HepG2 (cell line): ENCODE measurements around the gene AGPAT3. TPM values are rescaled to one million over a fixed set of nuclear protein-coding genes. Genes with fewer than 3 reads are reported as not detected.

Experiments
- ATAC-seq: fragments of 200-7000 bp; cut with Tn5 transposase; 3 replicates; pipeline ENCODE4 v1.9.1; 2020; ENCODE audit warnings: mild to moderate bottlenecking, moderate library complexity
- BruUV-seq: library from RNA; stranded (reverse); fragments of 400-500 nt; replicated peaks from 2 replicates; lab custom pipeline; 2021; lab: Mats Ljungman, UMichigan
- CTCF ChIA-PET: fragments of 300-600 bp; formaldehyde crosslinking; extraction: SDS; loops from one replicate; lab custom pipeline; 2021; ENCODE audit warnings: low total read pairs, inconsistent platforms, low intra/inter-chr PET ratio; lab: Yijun Ruan, JAX
- POLR2A ChIA-PET: fragments of 350-600 bp; sonication (Branson Sonifier 250); formaldehyde crosslinking; loops from one replicate; lab custom pipeline; 2020; ENCODE audit warnings: antibody characterized with exemption, inconsistent platforms; lab: Yijun Ruan, JAX
- DNase-seq: peaks from one replicate; pipeline ENCODE4 v3.0.0-alpha.2; 2015; ENCODE audit warnings: low spot score
- FAIRE-seq: peaks from 3 replicates; lab custom pipeline; 2011; peaks lifted over from hg19 to GRCh38; lab: Jason Lieb, UNC
- H2AFZ ChIP-seq: one replicate; pipeline ENCODE4 v1.6.1; 2011; ENCODE audit warnings: low read length, inconsistent platforms
- H3K27ac ChIP-seq: fragments of 300-600 bp; 3 replicates; pipeline ENCODE4 v1.8.0; 2011; ENCODE audit warnings: mixed run types, mild to moderate bottlenecking, mixed read lengths, low read length, inconsistent platforms; ENCODE audit not compliant: insufficient read depth; ENCODE audit errors: extremely low read length
- H3K27me3 ChIP-seq, 2 experiments: fragments of 200-600 bp in 1 of 2; 2 replicates in 1 of 2; 3 replicates in 1 of 2; pipeline versions ENCODE4 v1.6.0 to v1.8.0; 2011; ENCODE audit warnings: low read length in 2 of 2, mild to moderate bottlenecking in 2 of 2, moderate library complexity in 2 of 2, inconsistent platforms in 1 of 2; ENCODE audit not compliant: insufficient read depth in 2 of 2, control insufficient read depth in 1 of 2
- H3K36me3 ChIP-seq, 2 experiments: fragments of 200-600 bp in 1 of 2; replicated peaks in 1 of 2; 2 replicates in 1 of 2; 3 replicates in 1 of 2; pipeline versions ENCODE4 v1.5.1 to v1.8.0; 2011; ENCODE audit warnings: low read length in 2 of 2, inconsistent platforms in 1 of 2; ENCODE audit not compliant: insufficient read depth in 2 of 2, control insufficient read depth in 1 of 2
- H3K4me1 ChIP-seq: 2 replicates; pipeline ENCODE4 v1.5.1; 2012; ENCODE audit warnings: low read length, inconsistent platforms; ENCODE audit not compliant: insufficient read depth
- H3K4me2 ChIP-seq: 2 replicates; pipeline ENCODE4 v1.6.0; 2011; ENCODE audit warnings: low read depth, low read length, inconsistent platforms
- H3K4me3 ChIP-seq, 3 experiments: fragments of 200-600 bp in 1 of 3; sonication (generic), shearing (Covaris generic) in 1 of 3; replicated peaks in 1 of 3; 2 replicates each; pipeline ENCODE4 v1.5.1; 2011 to 2016; ENCODE audit warnings: low read length in 3 of 3, inconsistent platforms in 2 of 3, low read depth in 2 of 3, mild to moderate bottlenecking in 2 of 3, control low read depth in 1 of 3, mixed read lengths in 1 of 3; ENCODE audit not compliant: insufficient read depth in 1 of 3
- H3K79me2 ChIP-seq: one replicate; pipeline ENCODE4 v1.6.1; 2011; ENCODE audit warnings: low read length, inconsistent platforms; ENCODE audit not compliant: insufficient read depth
- H3K9ac ChIP-seq: 2 replicates; pipeline ENCODE4 v1.6.0; 2011; ENCODE audit warnings: mild to moderate bottlenecking, low read depth, low read length, inconsistent platforms; ENCODE audit not compliant: insufficient read depth
- H3K9me3 ChIP-seq: 2 replicates; pipeline ENCODE4 v1.5.1; 2012; ENCODE audit warnings: mild to moderate bottlenecking, low read length
- H4K20me1 ChIP-seq: 2 replicates; pipeline ENCODE4 v1.6.0; 2011; ENCODE audit warnings: inconsistent platforms, mild to moderate bottlenecking, low read length, moderate library complexity; ENCODE audit not compliant: insufficient read depth
- BORCS8-MEF2B ChIP-seq: sonication (generic); formaldehyde crosslinking; IDR thresholded peaks from 2 replicates; pipeline ENCODE4 v1.8.0; 2022; ENCODE audit warnings: mild to moderate bottlenecking, missing genetic modification reagents
- CEBPB ChIP-seq: IDR thresholded peaks from 2 replicates; pipeline ENCODE4 v1.6.1; 2011; ENCODE audit warnings: low read depth, low read length, improper control_type of control experiment, borderline replicate concordance
- CENPX ChIP-seq: sonication (generic); formaldehyde crosslinking; IDR thresholded peaks from 2 replicates; pipeline ENCODE4 v1.9.0; 2021; ENCODE audit warnings: mild to moderate bottlenecking, missing genetic modification reagents, moderate library complexity
- MAFK ChIP-seq, 2 experiments: IDR thresholded peaks in 1 of 2; conservative IDR thresholded peaks in 1 of 2; 2 replicates each; pipeline ENCODE4 v1.6.1; 2011; ENCODE audit warnings: improper control_type of control experiment in 2 of 2, low read length in 2 of 2
- NKX3-1 ChIP-seq: sonication (generic); formaldehyde crosslinking; IDR thresholded peaks from 2 replicates; pipeline ENCODE4 v1.5.0; 2020; ENCODE audit warnings: missing genetic modification reagents
- PAX8 ChIP-seq: sonication (generic); formaldehyde crosslinking; IDR thresholded peaks from 2 replicates; pipeline ENCODE4 v1.8.0; 2022; ENCODE audit warnings: mild to moderate bottlenecking, missing genetic modification reagents, borderline replicate concordance
- SALL2 ChIP-seq: sonication (generic); formaldehyde crosslinking; IDR thresholded peaks from 2 replicates; pipeline ENCODE4 v1.8.1; 2023; ENCODE audit warnings: mild to moderate bottlenecking, missing genetic modification reagents, inconsistent platforms
- TCF7L2 ChIP-seq: IDR thresholded peaks from 2 replicates; pipeline ENCODE4 v1.6.1; 2011; ENCODE audit warnings: mild to moderate bottlenecking, low read depth, low read length, moderate library complexity
- U2AF2 ChIP-seq: fragments of 200-400 bp; formaldehyde crosslinking; IDR thresholded peaks from 2 replicates; pipeline ENCODE4 v1.6.1; 2017; ENCODE audit warnings: low read depth, mild to moderate bottlenecking, low read length
- ZNF484 ChIP-seq: sonication (generic); formaldehyde crosslinking; IDR thresholded peaks from 2 replicates; pipeline ENCODE4 v1.5.1; 2020; ENCODE audit warnings: mild to moderate bottlenecking, low read depth, missing genetic modification reagents, borderline replicate concordance
- WGBS: methylation state at CpG from one replicate; pipeline ENCODE4 v1.1.6; 2017; ENCODE audit warnings: low lambda C conversion rate; 5-methylcytosine and 5-hydroxymethylcytosine counted together
- in situ Hi-C: cut with HindIII; loops from 2 replicates; pipeline ENCODE4 v1.10.0; 2017; ENCODE audit warnings: low pct_unique_long_range_greater_than_20kb; ENCODE audit not compliant: extremely low pct_ligation_motif_present
- intact Hi-C: fragments of 100-400 bp; cut with micrococcal nuclease; formaldehyde crosslinking; loops from one replicate; pipeline ENCODE4 v1.10.0; 2022; ENCODE audit not compliant: unreplicated experiment
- polyA plus RNA-seq, 8 experiments: library from polyadenylated mRNA; depleted of rRNA in 3 of 8; stranded (reverse) in 7 of 8; unstranded in 1 of 8; fragments of >200 nt; fragmentation: Illumina TruSeq in 4 of 8; extraction: Trizol in 4 of 8; gene quantifications; 2 replicates each; pipeline versions ENCODE4 v1.2.1 to v1.2.3, GENCODE V29; 2011 to 2016; ENCODE audit warnings: low read depth in 4 of 8, missing spikeins in 1 of 8, mixed read lengths in 1 of 8; ENCODE audit not compliant: insufficient read depth in 1 of 8
- total RNA-seq, 5 experiments: library from RNA; depleted of rRNA; stranded (reverse); fragments of >200 nt; fragmentation: Illumina TruSeq; extraction: Trizol; gene quantifications; 2 replicates each; pipeline ENCODE4 v1.2.3, GENCODE V29; 2016; ENCODE audit warnings: low read depth in 1 of 5
- TF ChIP-seq, protein P1 (sequence below): sonication (generic); formaldehyde crosslinking; IDR thresholded peaks from 2 replicates; pipeline ENCODE4 v1.8.1; 2022; ENCODE audit warnings: low read depth, mild to moderate bottlenecking, missing genetic modification reagents
- TF ChIP-seq, protein P2 (sequence below): sonication (generic); formaldehyde crosslinking; IDR thresholded peaks from 2 replicates; pipeline ENCODE4 v1.4.0; 2020; ENCODE audit warnings: missing genetic modification reagents, borderline replicate concordance
- TF ChIP-seq, protein P3 (sequence below): sonication (generic); formaldehyde crosslinking; IDR thresholded peaks from 2 replicates; pipeline ENCODE4 v1.9.0; 2021; ENCODE audit warnings: missing genetic modification reagents, mild to moderate bottlenecking, borderline replicate concordance

Gene AGPAT3
- total and polyA plus RNA-seq, 2 of the 13 experiments (the other 11 are each of a cell fraction or from before 2014, with no cell fraction given), result 32.2 to 54.4 TPM

DNA sequence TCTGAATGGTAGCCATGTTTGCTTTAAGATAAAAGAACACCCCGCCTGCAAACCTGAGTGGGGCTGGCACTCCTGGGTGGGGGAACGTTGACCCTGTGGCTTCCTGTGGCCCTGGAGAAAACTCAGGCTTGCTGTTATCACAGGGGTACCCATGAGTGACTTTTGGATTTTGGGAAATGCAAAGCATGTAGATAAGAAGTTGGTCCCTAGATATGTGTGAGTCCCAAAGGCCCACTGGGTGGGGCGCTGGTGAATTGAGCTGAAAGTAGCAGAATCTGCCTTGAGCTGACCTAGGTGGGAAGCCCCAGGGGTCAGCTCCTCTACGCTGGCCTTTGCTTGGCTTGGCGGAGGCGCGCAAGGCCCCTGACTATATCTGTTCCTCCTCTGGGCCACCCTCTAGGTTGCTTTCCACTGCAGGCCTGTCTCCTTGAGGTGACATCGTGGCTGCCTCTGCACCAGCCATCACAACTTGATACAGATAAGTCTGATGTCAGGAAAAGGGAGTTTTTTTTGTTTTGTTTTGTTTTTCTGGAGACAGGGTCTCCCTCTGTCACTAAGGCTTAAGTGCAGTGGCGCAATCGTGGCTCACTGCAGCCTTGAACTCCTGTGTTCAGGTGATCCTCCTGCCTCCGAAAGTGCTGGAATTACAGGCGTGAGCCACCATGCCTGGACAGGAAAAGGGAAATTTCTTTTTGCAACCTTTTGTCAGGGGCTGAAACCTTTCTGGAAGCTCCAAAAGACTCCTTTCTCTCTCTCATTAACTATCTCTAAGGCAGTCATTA lies 72.2 kb downstream of the AGPAT3 start (continued):
- TF ChIP-seq, protein P1, sequence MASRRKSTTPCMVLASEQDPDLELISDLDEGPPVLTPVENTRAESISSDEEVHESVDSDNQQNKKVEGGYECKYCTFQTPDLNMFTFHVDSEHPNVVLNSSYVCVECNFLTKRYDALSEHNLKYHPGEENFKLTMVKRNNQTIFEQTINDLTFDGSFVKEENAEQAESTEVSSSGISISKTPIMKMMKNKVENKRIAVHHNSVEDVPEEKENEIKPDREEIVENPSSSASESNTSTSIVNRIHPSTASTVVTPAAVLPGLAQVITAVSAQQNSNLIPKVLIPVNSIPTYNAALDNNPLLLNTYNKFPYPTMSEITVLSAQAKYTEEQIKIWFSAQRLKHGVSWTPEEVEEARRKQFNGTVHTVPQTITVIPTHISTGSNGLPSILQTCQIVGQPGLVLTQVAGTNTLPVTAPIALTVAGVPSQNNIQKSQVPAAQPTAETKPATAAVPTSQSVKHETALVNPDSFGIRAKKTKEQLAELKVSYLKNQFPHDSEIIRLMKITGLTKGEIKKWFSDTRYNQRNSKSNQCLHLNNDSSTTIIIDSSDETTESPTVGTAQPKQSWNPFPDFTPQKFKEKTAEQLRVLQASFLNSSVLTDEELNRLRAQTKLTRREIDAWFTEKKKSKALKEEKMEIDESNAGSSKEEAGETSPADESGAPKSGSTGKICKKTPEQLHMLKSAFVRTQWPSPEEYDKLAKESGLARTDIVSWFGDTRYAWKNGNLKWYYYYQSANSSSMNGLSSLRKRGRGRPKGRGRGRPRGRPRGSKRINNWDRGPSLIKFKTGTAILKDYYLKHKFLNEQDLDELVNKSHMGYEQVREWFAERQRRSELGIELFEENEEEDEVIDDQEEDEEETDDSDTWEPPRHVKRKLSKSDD (CRISPR knock-in tag), result 0 out of 2 replicates have a peak, but pooled peaks have one; percentile 15
- TF ChIP-seq CEBPB, result peak; percentile 76; the same call in 1 of the 2 replicates

DNA sequence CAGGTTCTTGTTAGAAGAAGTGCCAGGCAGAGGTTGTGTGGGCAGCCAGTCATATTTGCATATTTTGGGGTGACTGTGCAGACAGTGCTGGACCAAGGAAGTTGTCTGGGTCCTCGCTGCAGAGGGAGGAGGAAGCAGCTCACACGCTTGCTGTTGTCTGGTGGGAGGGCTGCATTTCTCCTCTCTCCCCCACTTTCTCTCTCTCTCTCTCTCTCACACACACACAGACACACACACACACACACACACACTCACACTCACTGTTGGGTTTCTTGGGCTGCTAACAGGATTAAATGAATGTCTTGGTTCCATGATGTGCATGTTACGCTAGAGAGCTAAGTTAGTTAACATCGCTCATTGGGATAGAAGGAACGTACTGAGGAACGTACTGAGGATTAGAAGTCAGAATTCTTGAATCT lies 72.9 kb downstream of the AGPAT3 start:
- Histone ChIP-seq H2AFZ (no peak overlapping the region), H3K27me3 (no peaks in the 10 kb centered on the region), H3K36me3 (peaks cover 0 to 12% of the 10 kb centered on the region in 2 experiments; a peak in 3 of 5 replicates), H3K9me3 (no peaks in the 10 kb centered on the region), H3K9ac (no peak overlapping the region), H3K4me1 (peaks cover 54% of the 10 kb centered on the region), H4K20me1 (peaks cover 17% of the 10 kb centered on the region; the same call in 1 of the 2 replicates), H3K27ac (peak overlapping the region; percentile 75), H3K4me3 (no peak overlapping the region; a peak in 1 of 6 replicates), H3K79me2 (peaks cover 14% of the 10 kb centered on the region), H3K4me2 (no peak overlapping the region)
- ATAC-seq (no peak), DNase-seq (no peak), FAIRE-seq (no peak)
- in situ Hi-C loops, result loop anchor here (5.0 kb wide), 1 partner anchor 126 kb away; no protein-coding TSS in a partner anchor
- 96% methylated on average over 6 of the region's 6 CpGs for WGBS
- ChIA-PET POLR2A (interaction anchor here (0.7 kb wide), 1 partner anchor 333 kb away, joined by 3 read pairs; no protein-coding TSS in a partner anchor), CTCF (interaction anchor here (1.2 to 2.3 kb wide), 2 partner anchors 38 to 127 kb away, joined by 5 to 10 read pairs; no protein-coding TSS in a partner anchor)
- BruUV-seq, result no TSS peak
- intact Hi-C loops, result loop anchor here (2.0 kb wide), 2 partner anchors 111 to 127 kb away; no protein-coding TSS in a partner anchor
- TF ChIP-seq, protein P2, sequence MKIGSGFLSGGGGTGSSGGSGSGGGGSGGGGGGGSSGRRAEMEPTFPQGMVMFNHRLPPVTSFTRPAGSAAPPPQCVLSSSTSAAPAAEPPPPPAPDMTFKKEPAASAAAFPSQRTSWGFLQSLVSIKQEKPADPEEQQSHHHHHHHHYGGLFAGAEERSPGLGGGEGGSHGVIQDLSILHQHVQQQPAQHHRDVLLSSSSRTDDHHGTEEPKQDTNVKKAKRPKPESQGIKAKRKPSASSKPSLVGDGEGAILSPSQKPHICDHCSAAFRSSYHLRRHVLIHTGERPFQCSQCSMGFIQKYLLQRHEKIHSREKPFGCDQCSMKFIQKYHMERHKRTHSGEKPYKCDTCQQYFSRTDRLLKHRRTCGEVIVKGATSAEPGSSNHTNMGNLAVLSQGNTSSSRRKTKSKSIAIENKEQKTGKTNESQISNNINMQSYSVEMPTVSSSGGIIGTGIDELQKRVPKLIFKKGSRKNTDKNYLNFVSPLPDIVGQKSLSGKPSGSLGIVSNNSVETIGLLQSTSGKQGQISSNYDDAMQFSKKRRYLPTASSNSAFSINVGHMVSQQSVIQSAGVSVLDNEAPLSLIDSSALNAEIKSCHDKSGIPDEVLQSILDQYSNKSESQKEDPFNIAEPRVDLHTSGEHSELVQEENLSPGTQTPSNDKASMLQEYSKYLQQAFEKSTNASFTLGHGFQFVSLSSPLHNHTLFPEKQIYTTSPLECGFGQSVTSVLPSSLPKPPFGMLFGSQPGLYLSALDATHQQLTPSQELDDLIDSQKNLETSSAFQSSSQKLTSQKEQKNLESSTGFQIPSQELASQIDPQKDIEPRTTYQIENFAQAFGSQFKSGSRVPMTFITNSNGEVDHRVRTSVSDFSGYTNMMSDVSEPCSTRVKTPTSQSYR (CRISPR knock-in tag), result no peak
- TF ChIP-seq PAX8 (CRISPR knock-in tag), result no peak
- TF ChIP-seq, protein P3, sequence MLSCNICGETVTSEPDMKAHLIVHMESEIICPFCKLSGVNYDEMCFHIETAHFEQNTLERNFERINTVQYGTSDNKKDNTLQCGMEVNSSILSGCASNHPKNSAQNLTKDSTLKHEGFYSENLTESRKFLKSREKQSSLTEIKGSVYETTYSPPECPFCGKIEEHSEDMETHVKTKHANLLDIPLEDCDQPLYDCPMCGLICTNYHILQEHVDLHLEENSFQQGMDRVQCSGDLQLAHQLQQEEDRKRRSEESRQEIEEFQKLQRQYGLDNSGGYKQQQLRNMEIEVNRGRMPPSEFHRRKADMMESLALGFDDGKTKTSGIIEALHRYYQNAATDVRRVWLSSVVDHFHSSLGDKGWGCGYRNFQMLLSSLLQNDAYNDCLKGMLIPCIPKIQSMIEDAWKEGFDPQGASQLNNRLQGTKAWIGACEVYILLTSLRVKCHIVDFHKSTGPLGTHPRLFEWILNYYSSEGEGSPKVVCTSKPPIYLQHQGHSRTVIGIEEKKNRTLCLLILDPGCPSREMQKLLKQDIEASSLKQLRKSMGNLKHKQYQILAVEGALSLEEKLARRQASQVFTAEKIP, result no peak
- no peak for TF ChIP-seq NKX3-1
- TF ChIP-seq U2AF2, result no peak
- TF ChIP-seq TCF7L2, result no peak
- TF ChIP-seq BORCS8-MEF2B (CRISPR knock-in tag), result no peak
- TF ChIP-seq SALL2 (CRISPR knock-in tag), result no peak
- TF ChIP-seq ZNF484 (CRISPR knock-in tag), result no peak
- TF ChIP-seq CENPX (CRISPR knock-in tag), result no peak
- TF ChIP-seq MAFK (conservative IDR thresholded peaks at IDR 0.05 in 1 of 2, IDR thresholded peaks at IDR 0.05 in 1 of 2; ENCODE audit: low read length in 2 of 2), result no peak
